Liver (tissue), 3 donors: ENCODE measurements around the gene TINAGL1.

Experiments
- ATF3 ChIP-seq: IDR thresholded peaks from 2 replicates; pipeline ENCODE4 v1.6.1; 2016; ENCODE audit warnings: antibody characterized with exemption
- CTCF ChIP-seq: fragments of 150-350 bp; IDR thresholded peaks from 2 replicates; pipeline ENCODE4 v1.5.1; 2017; ENCODE audit warnings: improper control_type of control experiment, low read depth, low read length; ENCODE audit not compliant: missing input control
- EGR1 ChIP-seq, 2 donors: IDR thresholded peaks; 2 replicates each; pipeline ENCODE4 v1.6.1; 2016 to 2018; ENCODE audit warnings: antibody characterized with exemption in 2 of 2, low read depth in 2 of 2
- GABPA ChIP-seq, 2 donors: IDR thresholded peaks in 1 of 2; conservative IDR thresholded peaks in 1 of 2; 2 replicates each; pipeline ENCODE4 v1.6.1; 2016; ENCODE audit warnings: antibody characterized with exemption in 2 of 2, mild to moderate bottlenecking in 1 of 2, moderate library complexity in 1 of 2
- JUND ChIP-seq, 2 donors: IDR thresholded peaks; 2 replicates each; pipeline ENCODE4 v1.6.1; 2016; ENCODE audit warnings: antibody characterized with exemption in 2 of 2
- MAX ChIP-seq: IDR thresholded peaks from 2 replicates; pipeline ENCODE4 v1.6.1; 2016; ENCODE audit warnings: antibody characterized with exemption
- REST ChIP-seq: IDR thresholded peaks from 2 replicates; pipeline ENCODE4 v1.6.1; 2016; ENCODE audit warnings: antibody characterized with exemption, mild to moderate bottlenecking
- RXRA ChIP-seq, 2 donors: IDR thresholded peaks; 2 replicates each; pipeline ENCODE4 v1.6.1; 2017 to 2018; ENCODE audit warnings: antibody characterized with exemption in 2 of 2, mild to moderate bottlenecking in 1 of 2
- TAF1 ChIP-seq: conservative IDR thresholded peaks from 2 replicates; pipeline ENCODE4 v1.6.1; 2016; ENCODE audit warnings: antibody characterized with exemption, mild to moderate bottlenecking
- ZBTB33 ChIP-seq: IDR thresholded peaks from 2 replicates; pipeline ENCODE4 v1.6.1; 2016; ENCODE audit warnings: antibody characterized with exemption
- donor health status: healthy.
- donor health status: healthy.

- no peak for TF ChIP-seq CTCF
- no peak for TF ChIP-seq EGR1 (IDR thresholded peaks at IDR 0.05; ENCODE audit: low read depth in 2 of 2)
- TF ChIP-seq REST = no peak
- TF ChIP-seq ZBTB33 = no peak
- TF ChIP-seq ATF3 = no peak
- no peak for TF ChIP-seq JUND (IDR thresholded peaks at IDR 0.05)
- TF ChIP-seq MAX = no peak
- no peak for TF ChIP-seq TAF1
- TF ChIP-seq RXRA (IDR thresholded peaks at IDR 0.05) = no peak
- no peak for TF ChIP-seq GABPA (IDR thresholded peaks at IDR 0.05 in 1 of 2, conservative IDR thresholded peaks at IDR 0.05 in 1 of 2)
Observed at GRCh38 chr1:31569596-31570173, 6.6 kb upstream of the TINAGL1 start.
